WERI-Rb-1 (cell line): ENCODE data around the gene THBD.

Experiments
- DNase-seq: peaks from one replicate; pipeline ENCODE4 v3.0.0-alpha.2; 2020
- H3K27ac ChIP-seq: fragments of 250-450 bp; sonication (Bioruptor Pico); 2 replicates; pipeline ENCODE4 v1.5.1; 2020; ENCODE audit warnings: mild to moderate bottlenecking, moderate library complexity
- H3K27me3 ChIP-seq: fragments of 250-450 bp; sonication (Bioruptor Pico); 2 replicates; pipeline ENCODE4 v1.5.1; 2021; ENCODE audit warnings: mild to moderate bottlenecking, low read depth, moderate library complexity; ENCODE audit not compliant: insufficient read depth, severe bottlenecking
- H3K36me3 ChIP-seq: fragments of 250-450 bp; sonication (Bioruptor Pico); 2 replicates; pipeline ENCODE4 v1.5.1; 2020; ENCODE audit warnings: mild to moderate bottlenecking, moderate library complexity
- H3K4me3 ChIP-seq: 2 replicates; pipeline ENCODE4 v1.5.1; 2011; ENCODE audit warnings: low read depth, mild to moderate bottlenecking, control low read depth, low read length
- H3K9me3 ChIP-seq: fragments of 250-450 bp; sonication (Bioruptor Pico); 2 replicates; pipeline ENCODE4 v1.5.1; 2021; ENCODE audit warnings: mild to moderate bottlenecking, moderate library complexity; ENCODE audit not compliant: severe bottlenecking
- TF ChIP-seq, protein P1 (sequence below): IDR thresholded peaks from 2 replicates; pipeline ENCODE4 v1.5.1; 2011; ENCODE audit warnings: low read depth, mild to moderate bottlenecking, control low read depth, inconsistent platforms, low read length

Gene THBD

DNA sequence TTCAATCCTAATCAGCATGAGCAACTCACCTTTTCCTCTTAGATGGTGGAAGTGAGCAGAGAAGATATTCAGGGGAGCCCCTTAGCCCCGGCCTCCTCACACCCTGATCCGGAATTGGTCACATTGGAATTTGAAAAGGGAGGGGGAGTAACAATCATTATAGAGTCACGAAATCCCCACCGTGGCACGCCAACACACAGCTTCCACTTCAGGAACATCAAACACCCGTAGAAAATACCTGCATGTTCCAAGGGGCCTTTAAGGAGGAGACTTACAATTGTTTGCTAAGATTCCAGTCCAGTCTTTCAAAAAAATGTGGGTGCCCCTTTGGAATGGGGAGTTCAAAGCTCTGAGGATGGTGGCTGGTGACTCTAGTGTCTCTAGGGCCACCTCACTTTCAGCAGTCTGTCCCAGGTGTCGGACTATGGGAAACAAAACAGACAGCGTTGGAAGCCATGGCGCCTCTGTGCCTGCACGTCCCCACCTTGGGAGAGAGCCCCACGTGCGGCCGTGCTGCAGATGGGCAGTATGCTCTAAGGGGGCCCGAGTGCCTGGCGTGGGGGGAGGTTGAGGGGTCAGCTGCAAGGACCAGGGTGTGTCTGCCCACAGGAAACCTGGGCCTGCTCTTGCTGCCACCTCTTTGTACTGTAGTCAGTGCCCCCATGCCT lies 34.2 kb upstream of the THBD start:
- no peaks in the 10 kb centered on the region for H3K9me3 ChIP-seq
- no peak for DNase-seq
- TF ChIP-seq, protein P1, sequence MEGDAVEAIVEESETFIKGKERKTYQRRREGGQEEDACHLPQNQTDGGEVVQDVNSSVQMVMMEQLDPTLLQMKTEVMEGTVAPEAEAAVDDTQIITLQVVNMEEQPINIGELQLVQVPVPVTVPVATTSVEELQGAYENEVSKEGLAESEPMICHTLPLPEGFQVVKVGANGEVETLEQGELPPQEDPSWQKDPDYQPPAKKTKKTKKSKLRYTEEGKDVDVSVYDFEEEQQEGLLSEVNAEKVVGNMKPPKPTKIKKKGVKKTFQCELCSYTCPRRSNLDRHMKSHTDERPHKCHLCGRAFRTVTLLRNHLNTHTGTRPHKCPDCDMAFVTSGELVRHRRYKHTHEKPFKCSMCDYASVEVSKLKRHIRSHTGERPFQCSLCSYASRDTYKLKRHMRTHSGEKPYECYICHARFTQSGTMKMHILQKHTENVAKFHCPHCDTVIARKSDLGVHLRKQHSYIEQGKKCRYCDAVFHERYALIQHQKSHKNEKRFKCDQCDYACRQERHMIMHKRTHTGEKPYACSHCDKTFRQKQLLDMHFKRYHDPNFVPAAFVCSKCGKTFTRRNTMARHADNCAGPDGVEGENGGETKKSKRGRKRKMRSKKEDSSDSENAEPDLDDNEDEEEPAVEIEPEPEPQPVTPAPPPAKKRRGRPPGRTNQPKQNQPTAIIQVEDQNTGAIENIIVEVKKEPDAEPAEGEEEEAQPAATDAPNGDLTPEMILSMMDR, result no peak
- no peaks in the 10 kb centered on the region for H3K27me3 ChIP-seq
- H3K27ac ChIP-seq, result no peak overlapping the region
- no peak overlapping the region for H3K4me3 ChIP-seq
- no peaks in the 10 kb centered on the region for H3K36me3 ChIP-seq

DNA sequence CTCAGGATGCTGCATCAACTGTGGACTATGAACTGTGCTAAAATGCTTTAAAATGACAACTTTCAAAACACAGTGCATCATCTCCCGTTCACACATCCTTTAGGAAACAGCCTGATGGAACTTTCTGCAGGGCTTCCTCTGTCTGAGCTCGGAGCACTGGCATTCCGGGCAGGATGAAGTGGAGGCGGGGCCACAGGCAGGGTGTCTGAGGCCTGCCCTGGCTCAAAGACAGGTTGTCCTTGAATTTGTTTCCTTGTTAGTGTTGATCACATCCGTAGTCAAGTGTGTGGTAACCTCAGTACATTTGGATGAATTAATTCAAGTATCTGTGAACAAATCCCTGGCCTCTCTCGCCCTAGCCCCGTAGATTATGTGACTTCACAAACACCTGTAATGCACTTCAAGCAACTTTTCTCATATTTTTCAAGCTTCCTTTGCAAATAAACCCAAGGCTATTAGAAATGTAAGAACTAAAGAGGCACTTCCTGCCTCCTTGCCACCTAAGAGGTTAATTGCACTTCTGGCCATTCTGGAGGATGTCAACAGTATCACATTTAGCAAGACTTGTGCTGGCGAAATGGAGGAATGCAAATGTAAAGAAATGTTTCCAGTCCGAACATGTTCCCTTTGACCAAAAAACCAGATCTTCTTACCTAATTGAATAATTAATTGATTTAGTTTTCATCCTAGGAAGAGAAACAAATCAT lies 33.5 kb upstream of the THBD start:
- Histone ChIP-seq H3K4me3 (no peak overlapping the region), H3K27ac (no peak overlapping the region), H3K27me3 (no peaks in the 10 kb centered on the region), H3K9me3 (no peaks in the 10 kb centered on the region), H3K36me3 (no peaks in the 10 kb centered on the region)
- no peak for DNase-seq
- TF ChIP-seq, protein P1, result no peak

DNA sequence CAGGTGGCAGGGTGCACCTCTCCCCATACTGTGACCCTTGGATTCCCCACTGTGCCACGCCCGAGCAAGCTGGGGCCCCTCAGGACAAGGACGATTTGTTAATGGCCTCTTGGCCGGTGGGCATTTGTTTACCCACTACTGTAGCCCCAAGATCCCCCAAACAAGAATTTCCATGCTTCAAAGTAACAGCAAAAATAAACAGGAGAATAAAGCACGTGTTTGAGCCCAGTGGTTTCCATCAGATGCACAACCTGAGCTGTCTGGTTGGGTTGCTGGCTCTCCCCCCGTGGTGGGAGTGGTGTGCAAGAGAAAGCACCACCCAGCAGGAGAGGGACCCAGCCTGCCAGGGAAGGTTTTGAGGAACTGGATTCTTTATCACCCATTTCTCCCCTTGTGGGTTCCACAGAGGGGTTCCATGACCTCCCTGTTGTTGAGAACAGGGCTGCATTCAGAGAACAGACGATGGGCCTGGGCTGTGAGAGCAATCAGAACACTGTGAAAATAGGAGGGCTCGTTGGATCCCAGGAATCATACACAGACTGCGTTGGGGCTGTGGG lies 31.9 kb upstream of the THBD start:
- H3K27ac ChIP-seq, result no peak overlapping the region
- H3K4me3 ChIP-seq, result no peak overlapping the region
- H3K9me3 ChIP-seq, result no peaks in the 10 kb centered on the region
- TF ChIP-seq, protein P1, result no peak
- no peak for DNase-seq
- H3K36me3 ChIP-seq, result no peaks in the 10 kb centered on the region
- H3K27me3 ChIP-seq, result no peaks in the 10 kb centered on the region

DNA sequence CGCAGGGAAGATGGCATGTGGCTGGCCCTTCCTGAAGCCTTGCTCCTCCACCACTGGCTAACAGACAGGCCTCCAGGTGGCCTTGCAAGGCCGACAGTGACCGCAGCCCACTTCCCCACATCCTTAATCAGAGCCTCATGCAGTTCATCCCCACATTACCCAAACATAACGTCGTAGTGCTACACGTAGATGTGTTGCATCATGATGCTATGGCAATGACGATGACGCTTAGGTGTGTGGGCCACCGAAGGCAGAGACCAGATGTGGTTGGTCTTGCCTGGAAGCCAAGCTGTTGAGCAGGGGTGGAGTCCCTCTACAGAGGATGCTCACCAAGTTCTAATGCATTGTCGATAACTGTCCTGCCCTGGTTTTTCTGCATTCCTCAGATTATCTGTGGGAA lies 31.0 kb upstream of the THBD start:
- TF ChIP-seq, protein P1, result no peak
- Histone ChIP-seq H3K27ac (no peak overlapping the region), H3K4me3 (no peak overlapping the region), H3K9me3 (no peaks in the 10 kb centered on the region), H3K27me3 (no peaks in the 10 kb centered on the region), H3K36me3 (no peaks in the 10 kb centered on the region)
- DNase-seq, result no peak

DNA sequence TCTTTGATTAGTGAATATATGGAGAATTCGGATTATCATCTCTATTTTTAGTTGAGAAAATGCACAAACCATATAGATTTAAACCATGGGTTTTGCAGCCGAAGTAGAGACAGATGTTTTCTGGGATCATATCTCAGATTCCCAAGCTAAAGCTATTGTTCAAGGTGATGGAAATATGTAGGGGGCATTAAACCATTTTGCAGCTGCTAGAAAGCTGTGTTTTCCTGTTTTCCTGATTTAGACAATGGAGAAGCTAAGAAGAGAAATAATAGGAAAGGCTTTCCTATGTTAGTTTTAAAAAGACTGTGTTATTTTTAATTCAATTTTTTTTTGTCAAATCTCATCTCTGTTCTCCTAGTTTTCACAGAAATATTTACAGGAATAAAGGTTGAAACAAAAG lies 30.5 kb upstream of the THBD start:
- Histone ChIP-seq H3K27me3 (no peaks in the 10 kb centered on the region), H3K27ac (no peak overlapping the region), H3K4me3 (no peak overlapping the region), H3K9me3 (no peaks in the 10 kb centered on the region), H3K36me3 (no peaks in the 10 kb centered on the region)
- DNase-seq, result no peak
- TF ChIP-seq, protein P1, result no peak

DNA sequence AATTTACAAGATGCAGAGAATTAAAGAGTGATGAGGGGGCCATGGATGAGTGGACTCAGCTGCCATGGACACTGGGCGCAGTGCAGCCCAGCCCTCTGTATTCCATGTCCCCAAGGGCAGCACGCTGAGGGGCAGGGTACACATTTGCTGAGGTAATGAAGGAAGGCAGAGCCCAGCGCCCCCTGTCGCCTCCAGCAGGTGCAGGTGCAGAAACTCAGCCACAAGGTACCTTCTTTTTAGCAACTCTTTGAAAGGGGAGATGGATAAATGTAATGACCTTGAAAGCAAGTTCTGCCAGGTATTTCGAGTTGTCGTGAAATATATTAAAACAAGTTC lies 29.5 kb upstream of the THBD start:
- peak; percentile 73 for DNase-seq
- H3K36me3 ChIP-seq, result no peaks in the 10 kb centered on the region
- H3K27me3 ChIP-seq, result no peaks in the 10 kb centered on the region
- TF ChIP-seq, protein P1, result peak; percentile 74
- no peaks in the 10 kb centered on the region for H3K9me3 ChIP-seq
- H3K4me3 ChIP-seq, result no peak overlapping the region
- H3K27ac ChIP-seq, result no peak overlapping the region; the same call in 1 of the 2 replicates
